Panc1 (cell line): ENCODE data around the gene GPC6. TPM values are rescaled to one million over a fixed set of nuclear protein-coding genes. Genes with fewer than 3 reads are reported as not detected.

Source experiments
- ATAC-seq: fragments of 200-7000 bp; cut with Tn5 transposase; 2 replicates; pipeline ENCODE4 v1.9.1; 2020; ENCODE audit warnings: mild to moderate bottlenecking, moderate library complexity
- BruUV-seq: library from RNA; stranded (reverse); fragments of 400-500 nt; replicated peaks from 2 replicates; lab custom pipeline; 2021; lab: Mats Ljungman, UMichigan
- CTCF ChIA-PET: fragments of 300-600 bp; sonication (Branson Sonifier 250); formaldehyde crosslinking; loops from one replicate; lab custom pipeline; 2022; ENCODE audit warnings: antibody characterized with exemption; lab: Charles Lee
- POLR2A ChIA-PET: fragments of 300-600 bp; sonication (Branson Sonifier 250); formaldehyde crosslinking; loops from one replicate; lab custom pipeline; 2022; ENCODE audit warnings: antibody characterized with exemption; lab: Charles Lee
- DNase-seq: peaks from one replicate; pipeline ENCODE4 v3.0.0-alpha.2; 2010; ENCODE audit warnings: low read depth, low spot score
- H3K27ac ChIP-seq: 2 replicates; pipeline ENCODE4 v1.5.1; 2011; ENCODE audit warnings: mild to moderate bottlenecking, low read length, inconsistent platforms
- H3K27me3 ChIP-seq: fragments of 200-500 bp; sonication (Bioruptor generic); 2 replicates; pipeline ENCODE4 v1.6.0; 2014; ENCODE audit warnings: low read length, inconsistent platforms; ENCODE audit not compliant: control insufficient read depth, insufficient read depth
- H3K36me3 ChIP-seq: fragments of 200-500 bp; sonication (Bioruptor generic); 2 replicates; pipeline ENCODE4 v1.5.1; 2014; ENCODE audit warnings: inconsistent platforms, mild to moderate bottlenecking, low read length, moderate library complexity; ENCODE audit not compliant: control insufficient read depth, insufficient read depth
- H3K4me1 ChIP-seq: 2 replicates; pipeline ENCODE4 v1.5.1; 2011; ENCODE audit warnings: inconsistent platforms, mild to moderate bottlenecking, low read length, moderate library complexity; ENCODE audit not compliant: control insufficient read depth, insufficient read depth
- H3K4me3 ChIP-seq, 2 experiments: 2 replicates each; pipeline ENCODE4 v1.5.1; 2011 to 2012; ENCODE audit warnings: low read depth in 2 of 2, low read length in 2 of 2, mild to moderate bottlenecking in 2 of 2, inconsistent platforms in 1 of 2, moderate library complexity in 1 of 2
- H3K9me3 ChIP-seq: fragments of 200-500 bp; sonication (Bioruptor generic); 2 replicates; pipeline ENCODE4 v1.5.1; 2014; ENCODE audit warnings: low read depth, mild to moderate bottlenecking, inconsistent platforms, low read length, moderate library complexity; ENCODE audit not compliant: control insufficient read depth, insufficient read depth
- CTCF ChIP-seq: fragments of 450-650 bp; IDR thresholded peaks from 2 replicates; pipeline ENCODE4 v1.5.1; 2017; ENCODE audit warnings: mild to moderate bottlenecking
- POLR2AphosphoS5 ChIP-seq: IDR thresholded peaks from 2 replicates; pipeline ENCODE4 v1.6.1; 2012; ENCODE audit warnings: mild to moderate bottlenecking, low read depth, low read length, moderate library complexity
- REST ChIP-seq, 2 experiments: IDR thresholded peaks; 2 replicates each; pipeline ENCODE4 v1.6.1; 2011 to 2012; ENCODE audit warnings: low read depth in 2 of 2, control low read depth in 1 of 2, low read length in 1 of 2, mild to moderate bottlenecking in 1 of 2, moderate library complexity in 1 of 2; ENCODE audit not compliant: insufficient read depth in 1 of 2
- SIN3A ChIP-seq: IDR thresholded peaks from 2 replicates; pipeline ENCODE4 v1.6.1; 2012; ENCODE audit warnings: low read depth, mild to moderate bottlenecking, low read length, moderate library complexity, borderline replicate concordance; ENCODE audit not compliant: insufficient read depth
- TCF7L2 ChIP-seq: IDR thresholded peaks from 2 replicates; pipeline ENCODE4 v1.6.1; 2011; ENCODE audit warnings: mild to moderate bottlenecking, low read depth, low read length, inconsistent platforms
- in situ Hi-C: cut with HindIII; loops from 2 replicates; pipeline ENCODE4 v1.10.0; 2016; ENCODE audit warnings: low sequenced_read_pairs, low pct_unique_long_range_greater_than_20kb
- intact Hi-C: fragments of 100-400 bp; cut with micrococcal nuclease; formaldehyde crosslinking; loops from one replicate; pipeline ENCODE4 v1.10.0; 2022; ENCODE audit not compliant: unreplicated experiment
- total RNA-seq: library from RNA; stranded (reverse); gene quantifications from one replicate; pipeline ENCODE4 v1.2.1, GENCODE V29; 2021; ENCODE audit not compliant: unreplicated experiment

GPC6 gene
- total RNA-seq, 1 experiment from 2014 or later = 4.8 TPM

DNA sequence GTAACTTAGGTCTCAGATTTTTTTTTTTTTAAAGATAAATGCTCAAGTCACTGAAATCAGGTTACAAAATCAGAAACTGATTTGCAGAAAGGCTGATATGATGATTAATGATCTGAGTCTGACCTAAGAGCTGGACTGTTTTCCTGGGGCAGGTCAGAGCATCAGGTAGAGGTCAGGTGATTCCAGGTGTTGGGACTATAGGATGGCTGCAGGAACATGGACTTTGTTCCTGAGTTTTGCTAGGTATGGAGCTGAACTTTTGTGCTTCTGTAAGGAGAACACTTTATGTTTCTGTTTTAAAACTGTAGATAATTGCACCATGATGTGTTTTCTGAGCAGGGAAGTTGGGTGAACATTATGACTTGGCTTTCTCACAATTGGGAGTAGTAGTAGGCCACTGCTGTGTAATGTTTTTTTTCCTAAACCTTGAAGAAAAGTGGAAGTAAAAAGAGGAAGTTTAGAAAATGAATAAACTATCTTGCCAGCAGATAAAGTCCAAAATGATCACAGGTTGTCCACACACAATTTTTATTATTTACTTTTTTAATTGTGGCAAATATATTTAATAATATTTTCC lies 955.7 kb downstream of the GPC6 start:
- no peak overlapping the region for H3K27ac ChIP-seq
- no peaks in the 10 kb centered on the region for H3K9me3 ChIP-seq
- H3K4me1 ChIP-seq = no peaks in the 10 kb centered on the region
- no peaks in the 10 kb centered on the region for H3K36me3 ChIP-seq
- in situ Hi-C loops = no loop called here
- TF ChIP-seq POLR2AphosphoS5 (no peak), TCF7L2 (no peak), CTCF (no peak), SIN3A (no peak), REST (IDR thresholded peaks at IDR 0.05; ENCODE audit: insufficient read depth in 1 of 2, low read depth in 2 of 2, low read length in 1 of 2) (no peak)
- CTCF ChIA-PET = no interaction called here
- no peaks in the 10 kb centered on the region for H3K27me3 ChIP-seq
- ATAC-seq = no peak
- no TSS peak for BruUV-seq
- H3K4me3 ChIP-seq = no peak overlapping the region
- intact Hi-C loops = no loop called here
- no peak for DNase-seq
- POLR2A ChIA-PET = no interaction called here

GRCh38 chr13:94186470-94186869 lies 959.9 kb downstream of the GPC6 start:
- POLR2A ChIA-PET = no interaction called here
- in situ Hi-C loops = no loop called here
- Histone ChIP-seq H3K36me3 (no peaks in the 10 kb centered on the region), H3K4me1 (no peaks in the 10 kb centered on the region; the same call in 1 of the 2 replicates), H3K9me3 (no peaks in the 10 kb centered on the region), H3K27ac (no peak overlapping the region), H3K4me3 (no peak overlapping the region), H3K27me3 (no peaks in the 10 kb centered on the region)
- DNase-seq (no peak), ATAC-seq (no peak)
- TF ChIP-seq SIN3A = no peak
- no peak for TF ChIP-seq REST (IDR thresholded peaks at IDR 0.05; ENCODE audit: insufficient read depth in 1 of 2, low read depth in 2 of 2, low read length in 1 of 2)
- TF ChIP-seq CTCF = no peak
- CTCF ChIA-PET = no interaction called here
- no TSS peak for BruUV-seq
- intact Hi-C loops = no loop called here
